HG02840 (cell line): ENCODE measurements around the gene IREB2.
"Not testable (repeated sequence)": the region's sequence is repeated elsewhere in the genome, so short reads cannot be mapped to it uniquely, and the experiment has no call there.

Experiments used
- ATAC-seq: cut with Tn5 transposase; IDR thresholded peaks from one replicate; pipeline ENCODE4 v1.9.1; 2021; ENCODE audit warnings: mild to moderate bottlenecking, moderate library complexity, moderate number of reproducible peaks; ENCODE audit not compliant: unreplicated experiment, low FRiP score

Gene IREB2

GRCh38 chr15:78431955-78432354 is 6.1 kb upstream of the IREB2 start:
- ATAC-seq: no peak

- ATAC-seq: no peak
Measured at GRCh38 chr15:78432664-78433063, 5.4 kb upstream of the IREB2 start.

DNA sequence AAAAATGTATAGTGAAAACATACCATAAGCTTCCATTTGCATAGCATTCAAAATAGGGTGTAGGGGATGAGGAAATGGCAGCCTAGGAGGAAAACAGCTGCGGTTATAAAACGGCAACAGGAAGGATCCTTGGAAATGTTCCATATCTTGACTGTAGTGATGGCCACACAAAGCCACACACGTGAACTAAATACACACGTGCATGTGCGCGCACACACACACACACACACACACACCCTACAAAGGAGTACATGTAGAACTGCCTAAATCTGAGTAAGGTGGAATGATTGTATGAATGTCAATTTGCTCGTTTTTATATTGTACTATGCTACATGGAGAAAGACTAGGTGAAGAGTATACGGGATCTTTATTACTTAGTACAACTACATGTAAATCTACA is 3.9 kb upstream of the IREB2 start:
- no peak for ATAC-seq

- not testable (repeated sequence) for ATAC-seq
Measured at GRCh38 chr15:78434711-78435110, 3.3 kb upstream of the IREB2 start.

- ATAC-seq: peak; percentile 2
Measured at GRCh38 chr15:78437107-78437761, 782 bp upstream of the IREB2 start.

DNA sequence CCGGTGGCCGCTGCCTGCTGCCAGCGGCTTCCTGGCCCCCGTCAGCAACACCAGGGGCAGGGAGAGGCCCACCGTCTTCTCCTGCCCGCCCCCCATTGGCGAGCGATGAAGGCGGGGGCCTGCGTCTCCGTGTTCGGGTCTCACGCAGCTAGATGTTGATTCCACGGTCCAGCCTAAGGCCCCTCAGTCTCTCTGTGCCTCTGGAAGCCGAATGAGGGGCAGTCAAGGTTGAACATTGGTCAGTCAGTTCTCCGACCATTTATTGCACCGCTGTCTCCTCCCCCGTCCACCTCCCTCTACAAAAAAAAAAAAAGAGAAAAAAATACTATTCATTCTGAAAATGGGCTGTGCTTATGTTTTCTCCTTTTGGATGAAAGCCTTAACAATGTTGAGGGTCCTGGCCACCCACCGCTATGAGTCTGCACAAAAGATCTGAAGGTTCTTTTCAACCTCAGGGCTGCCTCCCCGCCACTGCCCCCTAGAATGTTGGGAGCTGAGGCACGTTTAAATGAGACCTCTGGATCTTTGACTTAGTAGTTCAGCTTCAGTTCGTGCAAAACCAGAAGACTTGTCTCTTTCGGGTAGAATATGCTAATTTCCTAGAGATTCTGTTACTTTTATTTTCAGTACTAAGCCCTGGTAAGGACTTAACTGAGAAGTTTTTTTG is 736 bp downstream of the IREB2 start:
- peak; percentile 20 for ATAC-seq

GRCh38 chr15:78440375-78441373 is 2.7 kb downstream of the IREB2 start:
- ATAC-seq: no peak

- ATAC-seq: no peak
Measured at GRCh38 chr15:78444255-78444654, 6.2 kb downstream of the IREB2 start.

- ATAC-seq: no peak
Measured at GRCh38 chr15:78445875-78446274, 7.9 kb downstream of the IREB2 start.

GRCh38 chr15:78446551-78446950 is 8.5 kb downstream of the IREB2 start:
- no peak for ATAC-seq

DNA sequence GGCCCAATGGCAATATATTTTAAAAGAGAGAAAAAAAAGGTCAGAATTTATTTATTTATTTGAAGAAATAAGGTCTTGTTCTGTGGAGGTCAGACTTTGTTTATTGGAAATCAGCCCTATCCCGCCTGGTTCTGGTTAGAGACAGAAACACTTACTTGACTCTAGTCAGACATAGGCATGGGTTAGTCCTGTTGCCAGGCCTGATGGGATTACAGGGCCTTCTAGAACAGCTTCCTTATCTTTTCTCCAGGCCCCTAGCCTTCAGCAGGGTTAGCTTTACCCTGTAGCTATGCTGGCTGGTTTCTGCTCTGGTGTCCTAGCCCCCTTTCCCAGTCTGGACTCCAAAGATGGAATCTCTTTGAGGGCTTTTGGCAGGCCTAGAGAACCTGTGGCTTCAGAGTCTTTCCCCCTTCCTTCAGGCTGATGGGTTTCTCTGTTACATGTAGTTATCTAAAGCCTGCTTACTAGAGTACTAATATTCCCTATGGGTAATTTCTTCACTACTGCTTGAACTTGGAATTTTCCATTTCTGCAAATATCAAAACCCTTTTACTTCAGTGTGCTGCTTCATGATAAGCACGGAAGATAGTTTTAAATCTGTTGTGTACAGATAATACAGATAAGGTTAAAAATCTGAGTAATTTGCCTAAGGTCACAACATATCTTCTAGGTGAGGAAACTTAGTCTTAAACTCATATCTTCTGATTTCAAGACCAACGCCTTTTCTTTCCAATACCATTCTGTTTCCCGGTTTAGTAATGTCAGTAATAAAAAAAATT is 10.6 kb downstream of the IREB2 start:
- no peak for ATAC-seq

DNA sequence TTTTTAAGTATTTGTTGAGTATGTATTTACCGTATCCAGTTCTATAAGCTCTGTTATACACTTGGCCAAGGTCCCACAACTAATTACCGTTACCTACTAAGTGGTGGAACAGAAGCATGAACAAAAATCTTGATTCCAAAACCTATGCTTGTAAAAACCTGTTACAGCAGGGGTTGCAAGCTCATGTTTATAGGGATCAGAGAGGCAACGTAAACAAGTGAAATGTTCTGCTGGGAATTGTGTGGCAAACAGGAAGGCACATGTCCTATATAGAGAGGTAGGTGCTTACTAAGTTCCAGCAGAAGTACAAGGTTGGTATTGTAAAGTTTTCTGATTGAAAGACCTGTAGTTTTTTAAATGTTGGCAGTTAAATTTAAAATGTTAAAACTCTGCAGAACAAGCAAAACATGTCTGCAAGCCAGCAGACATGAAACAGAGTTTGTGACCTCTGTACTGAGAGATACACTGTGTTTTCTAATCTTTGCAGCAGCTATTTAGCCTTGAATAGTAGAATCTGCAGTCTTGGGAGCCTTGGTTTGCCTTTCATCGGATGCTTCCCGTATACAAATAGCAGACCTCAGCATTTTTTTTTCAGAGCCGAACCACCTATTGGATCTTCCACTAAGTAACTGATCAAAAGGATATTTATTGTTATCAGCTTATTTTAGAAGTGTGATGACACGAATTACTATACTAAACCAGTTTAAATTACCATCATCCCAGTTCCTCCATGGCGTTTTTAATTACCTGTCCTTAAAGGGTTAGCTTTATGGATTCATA is 11.4 kb downstream of the IREB2 start:
- ATAC-seq: no peak

DNA sequence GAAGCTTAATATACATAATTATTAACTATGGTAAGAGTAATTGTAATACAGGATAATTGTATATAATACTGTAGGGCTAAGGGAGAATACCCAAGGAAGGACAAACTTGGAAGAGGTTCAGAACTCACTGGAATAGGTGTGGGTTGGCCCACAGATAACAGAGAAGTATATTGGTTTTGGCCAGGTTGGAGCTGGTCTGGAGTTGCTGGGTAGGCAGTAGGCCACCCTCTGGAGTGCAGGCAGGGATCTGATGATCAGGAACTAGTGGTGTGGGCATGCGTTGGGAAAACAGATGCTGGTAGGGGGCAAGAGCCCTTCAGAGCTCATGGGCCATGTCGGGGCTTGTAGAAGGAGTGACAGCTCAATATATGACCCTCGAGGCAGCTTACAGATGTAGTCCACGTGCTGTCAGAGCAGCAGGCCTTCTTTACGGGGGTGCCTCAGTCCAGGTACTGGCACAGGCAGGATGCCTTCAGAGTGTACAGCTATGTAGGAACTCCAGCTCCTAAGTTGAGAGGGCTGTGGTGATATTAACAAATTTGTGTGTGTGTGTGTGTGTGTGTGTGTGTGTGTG is 12.4 kb downstream of the IREB2 start:
- ATAC-seq: no peak

- ATAC-seq: no peak
Measured at GRCh38 chr15:78452485-78452884, 14.5 kb downstream of the IREB2 start.

- ATAC-seq: no peak
Measured at GRCh38 chr15:78453447-78453846, 15.4 kb downstream of the IREB2 start.

- ATAC-seq: no peak
Measured at GRCh38 chr15:78454992-78455391, 17.0 kb downstream of the IREB2 start.

DNA sequence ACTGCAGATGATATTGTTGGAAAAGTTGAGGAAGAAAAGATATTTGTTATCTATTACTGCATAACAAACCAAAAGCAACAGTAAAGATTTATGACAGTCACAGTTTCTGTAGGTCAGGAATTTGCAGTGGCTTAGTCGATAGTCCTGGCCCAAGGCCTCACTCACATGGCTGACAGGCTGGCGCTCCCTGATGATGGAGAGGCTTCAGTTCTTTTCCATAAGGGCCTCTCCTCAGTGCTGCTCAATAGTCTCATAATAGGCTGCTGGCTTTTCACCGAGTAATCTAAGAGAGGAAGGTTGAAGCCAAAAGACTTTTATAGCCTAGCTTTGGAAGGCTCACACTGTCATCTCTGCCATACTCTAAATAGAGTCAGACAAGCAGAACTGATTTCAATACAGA is 17.7 kb downstream of the IREB2 start:
- no peak for ATAC-seq

DNA sequence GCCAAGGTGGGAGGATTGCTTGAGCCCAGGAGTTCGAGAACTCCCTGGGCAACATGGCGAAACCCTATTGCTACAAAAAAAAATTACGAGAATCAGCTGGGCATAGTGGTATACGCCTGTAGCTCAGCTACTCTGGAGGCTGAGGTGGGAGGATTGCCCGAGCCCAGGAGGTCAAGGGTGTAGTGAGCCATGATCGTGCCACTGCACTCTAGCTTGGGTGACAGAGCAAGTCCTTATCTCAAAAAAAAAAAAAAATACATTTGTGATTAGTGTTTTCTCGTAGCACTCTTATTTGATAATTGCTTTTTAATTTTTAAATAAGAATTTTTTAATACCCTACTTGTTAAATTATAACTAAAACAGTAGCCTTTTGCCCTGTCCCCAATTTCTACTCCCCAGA is 18.4 kb downstream of the IREB2 start:
- ATAC-seq: no peak

DNA sequence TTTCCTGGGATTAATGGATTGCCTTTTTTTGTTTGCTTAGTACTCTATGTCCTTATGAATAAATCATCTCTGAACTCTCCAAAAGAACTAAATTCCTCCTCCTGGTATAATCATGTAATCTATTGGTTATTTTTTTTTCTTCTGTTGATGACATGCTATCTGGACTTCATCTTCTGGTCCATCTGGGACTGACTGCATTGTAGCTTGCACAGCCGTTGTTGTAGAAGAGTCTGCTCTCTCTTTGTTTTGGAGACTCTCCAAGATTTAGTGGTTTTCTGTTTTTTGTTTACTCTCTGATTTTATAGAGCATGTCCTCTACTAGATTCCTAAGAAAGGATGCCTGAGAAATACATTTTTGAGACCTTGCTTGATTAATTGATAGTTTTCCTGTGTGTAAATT is 19.1 kb downstream of the IREB2 start:
- no peak for ATAC-seq
